DOHH2 (cell line): Measurements from ENCODE around the gene CFAP46.

ENCODE experiments used
- H3F3A ChIP-seq: fragments of 200-600 bp; sonication (generic), shearing (Covaris generic); 2 replicates; pipeline ENCODE4 v1.6.0; 2016; ENCODE audit warnings: antibody characterized with exemption, mild to moderate bottlenecking; ENCODE audit not compliant: control insufficient read depth, insufficient read depth
- H3K27ac ChIP-seq: fragments of 200-600 bp; sonication (generic); 2 replicates; pipeline ENCODE4 v1.5.1; 2014; ENCODE audit warnings: low read depth, mild to moderate bottlenecking, low read length, moderate library complexity
- H3K27me3 ChIP-seq: fragments of 200-600 bp; sonication (generic); 2 replicates; pipeline ENCODE4 v1.6.1; 2014; ENCODE audit warnings: mild to moderate bottlenecking, low read length, mixed read lengths; ENCODE audit not compliant: control insufficient read depth
- H3K36me3 ChIP-seq: fragments of 200-600 bp; sonication (generic); 2 replicates; pipeline ENCODE4 v1.6.1; 2014; ENCODE audit warnings: mild to moderate bottlenecking, low read length, moderate library complexity, mixed read lengths; ENCODE audit not compliant: control insufficient read depth
- H3K4me1 ChIP-seq: fragments of 200-600 bp; sonication (generic); 2 replicates; pipeline ENCODE4 v1.6.1; 2014; ENCODE audit warnings: mild to moderate bottlenecking, low read length, mixed read lengths; ENCODE audit not compliant: control insufficient read depth
- H3K4me2 ChIP-seq: fragments of 200-600 bp; sonication (generic); 2 replicates; pipeline ENCODE4 v1.6.0; 2014; ENCODE audit warnings: mild to moderate bottlenecking, low read length, moderate library complexity
- H3K4me3 ChIP-seq: fragments of 200-600 bp; sonication (generic); 2 replicates; pipeline ENCODE4 v1.5.1; 2014; ENCODE audit warnings: mild to moderate bottlenecking, low read length, mixed read lengths
- H3K79me2 ChIP-seq: fragments of 200-600 bp; sonication (generic); 2 replicates; pipeline ENCODE4 v1.6.1; 2014; ENCODE audit warnings: mild to moderate bottlenecking, low read length, mixed read lengths; ENCODE audit not compliant: control insufficient read depth
- H3K9me2 ChIP-seq: fragments of 200-600 bp; sonication (generic); replicated peaks from 2 replicates; pipeline ENCODE4 v1.6.1; 2014; ENCODE audit warnings: mild to moderate bottlenecking, low read length, mixed read lengths; ENCODE audit not compliant: control insufficient read depth
- H3K9me3 ChIP-seq: fragments of 200-600 bp; sonication (generic); 2 replicates; pipeline ENCODE4 v1.6.1; 2014; ENCODE audit warnings: antibody characterized with exemption, low read length, mixed read lengths; ENCODE audit not compliant: control insufficient read depth, insufficient read depth
- H4K20me1 ChIP-seq: fragments of 200-600 bp; sonication (generic); 2 replicates; pipeline ENCODE4 v1.6.0; 2014; ENCODE audit warnings: low read depth, mild to moderate bottlenecking, antibody characterized with exemption, low read length, moderate library complexity; ENCODE audit not compliant: control insufficient read depth, insufficient read depth
- EZH2phosphoT487 ChIP-seq: fragments of 200-600 bp; sonication (generic); IDR thresholded peaks from 2 replicates; pipeline ENCODE4 v1.6.1; 2017; ENCODE audit warnings: borderline replicate concordance, mild to moderate bottlenecking, antibody characterized with exemption, low read length, moderate library complexity, mixed read lengths
- TF ChIP-seq, protein P1 (sequence below): fragments of 200-600 bp; sonication (generic); IDR thresholded peaks from one replicate; pipeline ENCODE4 v1.5.1; 2014; ENCODE audit warnings: antibody characterized with exemption, mild to moderate bottlenecking, low read depth, low read length; ENCODE audit not compliant: poor library complexity, severe bottlenecking

Gene CFAP46

GRCh38 chr10:132912225-132912712 lies 30.1 kb downstream of the CFAP46 start:
- Histone ChIP-seq H4K20me1 (no peaks in the 10 kb centered on the region), H3K79me2 (no peaks in the 10 kb centered on the region), H3K4me1 (peaks cover 6% of the 10 kb centered on the region), H3K36me3 (no peaks in the 10 kb centered on the region), H3K4me3 (no peak overlapping the region), H3K27ac (no peak overlapping the region), H3F3A (no peaks in the 10 kb centered on the region), H3K9me3 (no peaks in the 10 kb centered on the region; the same call in 1 of the 2 replicates), H3K4me2 (no peak overlapping the region), H3K27me3 (no peaks in the 10 kb centered on the region), H3K9me2 (no peaks in the 10 kb centered on the region)
- TF ChIP-seq, protein P1, sequence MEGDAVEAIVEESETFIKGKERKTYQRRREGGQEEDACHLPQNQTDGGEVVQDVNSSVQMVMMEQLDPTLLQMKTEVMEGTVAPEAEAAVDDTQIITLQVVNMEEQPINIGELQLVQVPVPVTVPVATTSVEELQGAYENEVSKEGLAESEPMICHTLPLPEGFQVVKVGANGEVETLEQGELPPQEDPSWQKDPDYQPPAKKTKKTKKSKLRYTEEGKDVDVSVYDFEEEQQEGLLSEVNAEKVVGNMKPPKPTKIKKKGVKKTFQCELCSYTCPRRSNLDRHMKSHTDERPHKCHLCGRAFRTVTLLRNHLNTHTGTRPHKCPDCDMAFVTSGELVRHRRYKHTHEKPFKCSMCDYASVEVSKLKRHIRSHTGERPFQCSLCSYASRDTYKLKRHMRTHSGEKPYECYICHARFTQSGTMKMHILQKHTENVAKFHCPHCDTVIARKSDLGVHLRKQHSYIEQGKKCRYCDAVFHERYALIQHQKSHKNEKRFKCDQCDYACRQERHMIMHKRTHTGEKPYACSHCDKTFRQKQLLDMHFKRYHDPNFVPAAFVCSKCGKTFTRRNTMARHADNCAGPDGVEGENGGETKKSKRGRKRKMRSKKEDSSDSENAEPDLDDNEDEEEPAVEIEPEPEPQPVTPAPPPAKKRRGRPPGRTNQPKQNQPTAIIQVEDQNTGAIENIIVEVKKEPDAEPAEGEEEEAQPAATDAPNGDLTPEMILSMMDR, result no peak
- TF ChIP-seq EZH2phosphoT487, result no peak

DNA sequence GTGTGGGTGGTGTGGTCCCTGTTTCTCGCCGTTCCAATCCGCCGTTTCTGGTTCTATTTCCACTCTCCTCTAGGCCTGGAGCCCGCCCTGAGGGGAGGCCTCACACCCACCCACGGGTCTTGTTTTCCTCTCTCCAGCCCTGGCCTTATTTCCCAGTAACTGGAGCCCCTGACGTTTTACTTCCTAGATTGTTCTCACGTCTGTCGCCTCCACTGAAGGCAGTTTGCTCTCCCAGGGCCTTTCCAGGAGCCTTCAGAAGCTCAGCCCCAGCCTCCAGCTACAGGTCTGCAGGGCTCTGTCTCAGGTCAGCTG lies 30.6 kb downstream of the CFAP46 start:
- no peaks in the 10 kb centered on the region for H3K27me3 ChIP-seq
- no peaks in the 10 kb centered on the region for H3K79me2 ChIP-seq
- H3K4me2 ChIP-seq, result no peak overlapping the region
- no peak overlapping the region for H3K4me3 ChIP-seq
- H3K9me2 ChIP-seq, result no peaks in the 10 kb centered on the region
- TF ChIP-seq EZH2phosphoT487, result no peak
- H3K36me3 ChIP-seq, result no peaks in the 10 kb centered on the region
- peaks cover 6% of the 10 kb centered on the region for H3K4me1 ChIP-seq
- H3K27ac ChIP-seq, result no peak overlapping the region
- H4K20me1 ChIP-seq, result no peaks in the 10 kb centered on the region
- no peaks in the 10 kb centered on the region; the same call in 1 of the 2 replicates for H3K9me3 ChIP-seq
- H3F3A ChIP-seq, result no peaks in the 10 kb centered on the region

DNA sequence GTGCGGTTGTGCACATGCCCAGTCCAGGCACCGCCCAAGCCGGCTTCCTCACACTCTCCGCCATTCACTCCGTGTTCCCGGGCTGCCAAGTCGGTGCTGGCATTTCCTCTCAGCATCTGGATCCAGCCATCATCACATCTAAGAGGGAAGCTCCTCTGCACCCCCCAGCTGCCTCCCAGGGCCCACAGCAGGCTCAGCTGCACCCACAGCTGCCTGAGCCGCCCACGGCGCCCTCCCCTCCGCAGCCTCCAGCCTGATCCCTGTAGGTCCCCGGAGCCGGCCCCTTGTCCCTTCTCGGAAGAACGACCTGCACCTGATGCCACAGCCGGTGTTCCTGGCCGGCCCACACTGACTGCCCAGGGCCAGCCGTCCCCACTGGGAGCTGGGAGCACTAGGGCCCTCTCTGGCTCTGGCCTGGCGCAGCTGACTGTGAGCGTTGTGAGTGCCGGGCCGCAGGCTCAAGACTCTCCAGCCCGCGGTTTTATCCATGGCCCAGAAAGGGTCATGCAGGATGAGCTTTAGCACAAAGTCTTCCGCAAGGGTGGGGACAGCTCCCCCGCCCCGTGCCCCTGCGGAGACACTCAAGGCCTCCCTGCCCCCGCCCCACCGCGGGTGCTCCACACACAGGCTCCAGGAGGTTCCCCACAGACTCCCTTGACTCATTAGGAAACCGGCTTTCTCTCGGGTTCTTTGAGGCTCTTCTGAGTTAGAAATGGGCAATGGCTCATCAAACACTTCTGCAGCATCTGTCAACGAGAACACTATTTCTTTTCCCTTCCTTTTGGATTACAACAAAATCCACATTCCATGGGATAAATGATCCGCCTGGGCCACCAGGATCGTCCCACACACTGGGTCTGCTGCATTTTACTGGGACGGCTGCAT lies 31.2 kb downstream of the CFAP46 start:
- Histone ChIP-seq H3K4me3 (no peak overlapping the region), H3K36me3 (no peaks in the 10 kb centered on the region), H3K4me2 (no peak overlapping the region), H3K9me2 (no peaks in the 10 kb centered on the region), H4K20me1 (no peaks in the 10 kb centered on the region), H3K79me2 (no peaks in the 10 kb centered on the region), H3K27me3 (no peaks in the 10 kb centered on the region), H3K27ac (no peak overlapping the region), H3K9me3 (no peaks in the 10 kb centered on the region; the same call in 1 of the 2 replicates), H3F3A (no peaks in the 10 kb centered on the region), H3K4me1 (peaks cover 6% of the 10 kb centered on the region)
- TF ChIP-seq, protein P1, result no peak
- TF ChIP-seq EZH2phosphoT487, result no peak
